GM23338 (cell line): ENCODE data around the gene OR52I2. TPM values are rescaled to one million over a fixed set of nuclear protein-coding genes. Genes with fewer than 3 reads are reported as not detected.

Experiments
- ATAC-seq: fragments of 200-7000 bp; cut with Tn5 transposase; 3 replicates; pipeline ENCODE4 v1.9.1; 2020
- DNase-seq: peaks from one replicate; pipeline ENCODE4 v3.0.0-alpha.2; 2015; ENCODE audit warnings: low spot score
- H2AFZ ChIP-seq: fragments of 200-600 bp; sonication (generic); 2 replicates; pipeline ENCODE4 v1.8.0; 2016; ENCODE audit warnings: antibody characterized with exemption, mild to moderate bottlenecking, moderate library complexity
- H3F3A ChIP-seq: fragments of 200-600 bp; sonication (generic); replicated peaks from 2 replicates; pipeline ENCODE4 v1.8.0; 2017; ENCODE audit warnings: antibody characterized with exemption, mixed run types, low read depth
- H3K27ac ChIP-seq: fragments of 200-600 bp; sonication (generic); 2 replicates; pipeline ENCODE4 v1.6.1; 2016; ENCODE audit warnings: low read depth
- H3K27me3 ChIP-seq: fragments of 200-600 bp; sonication (generic); 2 replicates; pipeline ENCODE4 v1.8.0; 2016; ENCODE audit warnings: mild to moderate bottlenecking, mixed run types, moderate library complexity; ENCODE audit not compliant: insufficient read depth
- H3K36me3 ChIP-seq: fragments of 200-600 bp; sonication (generic); 2 replicates; pipeline ENCODE4 v1.8.0; 2016; ENCODE audit warnings: mild to moderate bottlenecking; ENCODE audit not compliant: insufficient read depth
- H3K4me1 ChIP-seq: fragments of 200-600 bp; sonication (generic); 2 replicates; pipeline ENCODE4 v1.8.0; 2016; ENCODE audit warnings: mild to moderate bottlenecking, moderate library complexity; ENCODE audit not compliant: insufficient read depth
- H3K4me2 ChIP-seq: fragments of 200-600 bp; sonication (generic); 2 replicates; pipeline ENCODE4 v1.7.1; 2017; ENCODE audit warnings: mixed run types
- H3K4me3 ChIP-seq: fragments of 200-600 bp; sonication (generic); 2 replicates; pipeline ENCODE4 v1.6.1; 2016; ENCODE audit warnings: mixed run types
- H3K79me2 ChIP-seq: fragments of 200-600 bp; sonication (generic); replicated peaks from 2 replicates; pipeline ENCODE4 v1.8.0; 2017; ENCODE audit warnings: mild to moderate bottlenecking; ENCODE audit not compliant: insufficient read depth
- H3K9me2 ChIP-seq: fragments of 200-600 bp; sonication (generic); 2 replicates; pipeline ENCODE4 v1.8.0; 2017; ENCODE audit not compliant: insufficient read depth
- H4K20me1 ChIP-seq: fragments of 200-600 bp; sonication (generic); replicated peaks from 2 replicates; pipeline ENCODE4 v1.8.0; 2017; ENCODE audit warnings: mild to moderate bottlenecking; ENCODE audit not compliant: insufficient read depth
- H3K27ac Mint-ChIP-seq: 2 replicates; pipeline ENCODE4 v1.8.0; 2020; ENCODE audit warnings: inconsistent platforms, mild to moderate bottlenecking, moderate library complexity, mixed read lengths
- H3K27me3 Mint-ChIP-seq: 3 replicates; pipeline ENCODE4 v1.8.0; 2022; ENCODE audit warnings: low read depth, mild to moderate bottlenecking, moderate library complexity, mixed read lengths, inconsistent platforms; ENCODE audit not compliant: insufficient read depth, poor library complexity
- H3K36me3 Mint-ChIP-seq: 3 replicates; pipeline ENCODE4 v1.8.0; 2021; ENCODE audit warnings: low read depth, mild to moderate bottlenecking, inconsistent platforms, moderate library complexity, mixed read lengths
- H3K4me1 Mint-ChIP-seq: 3 replicates; pipeline ENCODE4 v1.8.0; 2020; ENCODE audit warnings: mild to moderate bottlenecking, inconsistent platforms, mixed read lengths
- H3K4me3 Mint-ChIP-seq: 3 replicates; pipeline ENCODE4 v1.8.0; 2021; ENCODE audit warnings: moderate library complexity, mild to moderate bottlenecking, inconsistent platforms, mixed read lengths
- H3K9me3 Mint-ChIP-seq: 3 replicates; pipeline ENCODE4 v1.8.0; 2020; ENCODE audit warnings: moderate library complexity, mild to moderate bottlenecking, inconsistent platforms, mixed read lengths
- CREB1 ChIP-seq: fragments of 250-450 bp; sonication (Bioruptor Pico); IDR thresholded peaks from 2 replicates; pipeline ENCODE4 v1.5.0; 2020; ENCODE audit warnings: low read depth, mild to moderate bottlenecking, moderate library complexity
- CTCF ChIP-seq, 2 experiments: fragments of 200-600 bp in 1 of 2; sonication (generic) in 1 of 2; conservative IDR thresholded peaks; 2 replicates each; pipeline versions ENCODE4 v1.5.1 to v1.6.1; 2016 to 2017; ENCODE audit warnings: antibody characterized with exemption in 2 of 2, low read depth in 2 of 2, mild to moderate bottlenecking in 2 of 2, moderate library complexity in 1 of 2
- EZH2phosphoT487 ChIP-seq: fragments of 200-600 bp; sonication (generic); IDR thresholded peaks from one replicate; pipeline ENCODE4 v1.8.1; 2018; ENCODE audit warnings: antibody characterized with exemption; ENCODE audit not compliant: unreplicated experiment
- JUNB ChIP-seq: IDR thresholded peaks from one replicate; pipeline ENCODE4 v1.6.1; 2016; ENCODE audit warnings: antibody characterized with exemption; ENCODE audit not compliant: unreplicated experiment
- NANOG ChIP-seq: IDR thresholded peaks from 2 replicates; pipeline ENCODE4 v1.6.1; 2016; ENCODE audit warnings: antibody characterized with exemption, borderline replicate concordance
- POLR2AphosphoS5 ChIP-seq: IDR thresholded peaks from 2 replicates; pipeline ENCODE4 v1.6.1; 2016; ENCODE audit warnings: antibody characterized with exemption, low read depth
- STAT1 ChIP-seq: IDR thresholded peaks from one replicate; pipeline ENCODE4 v1.6.1; 2016; ENCODE audit warnings: antibody characterized with exemption; ENCODE audit not compliant: unreplicated experiment
- ZNF331 ChIP-seq: fragments of 250-450 bp; sonication (Bioruptor Pico); IDR thresholded peaks from 2 replicates; pipeline ENCODE4 v1.5.0; 2020; ENCODE audit warnings: low read depth, mild to moderate bottlenecking, moderate library complexity
- polyA plus RNA-seq: library from polyadenylated mRNA; unstranded; fragments of >200 nt; fragmentation: Nextera tagmentation; extraction: Ambion mirVana; gene quantifications from 2 replicates; pipeline ENCODE4 v1.2.1, GENCODE V29; 2016
- total RNA-seq: library from RNA; depleted of rRNA; stranded (reverse); fragments of >200 nt; shearing (Covaris generic); gene quantifications from 2 replicates; pipeline ENCODE4 v1.2.3, GENCODE V29; 2014
- TF ChIP-seq, protein P1 (sequence below): IDR thresholded peaks from 2 replicates; pipeline ENCODE4 v1.6.1; 2016; ENCODE audit warnings: antibody characterized with exemption
- TF ChIP-seq, protein P2 (sequence below): fragments of 250-450 bp; sonication (Bioruptor Pico); IDR thresholded peaks from 2 replicates; pipeline ENCODE4 v1.5.0; 2020; ENCODE audit warnings: mild to moderate bottlenecking, moderate library complexity

The OR52I2 gene
- total and polyA plus RNA-seq, 2 experiments from 2014 or later = 0.03 TPM; not detected in 1

DNA sequence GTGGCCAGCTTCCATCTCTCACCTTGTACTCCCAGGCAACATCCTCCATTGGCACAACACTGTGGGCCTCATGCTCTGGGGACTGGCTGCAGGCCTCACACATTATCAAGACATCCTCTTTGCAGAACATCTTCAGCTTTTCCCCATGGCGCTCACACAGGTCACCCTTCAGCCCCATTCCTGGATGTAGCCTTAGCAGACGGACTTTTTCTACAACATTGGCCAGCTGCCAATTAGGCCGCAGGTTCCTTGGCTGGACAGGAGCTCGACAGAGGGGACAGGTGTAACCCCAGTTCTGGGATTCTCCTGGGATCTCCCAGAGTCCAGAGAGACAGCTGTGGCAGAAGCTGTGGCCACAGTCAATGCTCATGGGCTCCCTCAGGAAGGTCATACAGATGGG is 23.5 kb downstream of the OR52I2 start:
- Mint-ChIP-seq H3K27me3 (peaks cover 4% of the 10 kb centered on the region), H3K36me3 (peaks cover 8% of the 10 kb centered on the region; the same call in 2 of the 3 replicates), H3K9me3 (no peaks in the 10 kb centered on the region), H3K4me3 (no peak overlapping the region), H3K4me1 (peaks cover 6% of the 10 kb centered on the region; the same call in 2 of the 3 replicates), H3K27ac (no peak overlapping the region)
- Histone ChIP-seq H3K27me3 (no peaks in the 10 kb centered on the region), H4K20me1 (no peaks in the 10 kb centered on the region), H2AFZ (no peak overlapping the region), H3K4me3 (no peak overlapping the region), H3F3A (no peaks in the 10 kb centered on the region), H3K27ac (no peak overlapping the region), H3K4me2 (no peak overlapping the region), H3K4me1 (peaks cover 6% of the 10 kb centered on the region), H3K79me2 (no peaks in the 10 kb centered on the region), H3K36me3 (no peaks in the 10 kb centered on the region), H3K9me2 (peaks cover 8% of the 10 kb centered on the region; the same call in 1 of the 2 replicates)
- no peak for ATAC-seq
- TF ChIP-seq JUNB = no peak
- TF ChIP-seq NANOG = no peak
- no peak for TF ChIP-seq CREB1 (CRISPR knock-in tag)
- no peak for TF ChIP-seq ZNF331
- TF ChIP-seq, protein P1, sequence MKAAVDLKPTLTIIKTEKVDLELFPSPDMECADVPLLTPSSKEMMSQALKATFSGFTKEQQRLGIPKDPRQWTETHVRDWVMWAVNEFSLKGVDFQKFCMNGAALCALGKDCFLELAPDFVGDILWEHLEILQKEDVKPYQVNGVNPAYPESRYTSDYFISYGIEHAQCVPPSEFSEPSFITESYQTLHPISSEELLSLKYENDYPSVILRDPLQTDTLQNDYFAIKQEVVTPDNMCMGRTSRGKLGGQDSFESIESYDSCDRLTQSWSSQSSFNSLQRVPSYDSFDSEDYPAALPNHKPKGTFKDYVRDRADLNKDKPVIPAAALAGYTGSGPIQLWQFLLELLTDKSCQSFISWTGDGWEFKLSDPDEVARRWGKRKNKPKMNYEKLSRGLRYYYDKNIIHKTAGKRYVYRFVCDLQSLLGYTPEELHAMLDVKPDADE = no peak
- no peak for TF ChIP-seq STAT1
- TF ChIP-seq, protein P2, sequence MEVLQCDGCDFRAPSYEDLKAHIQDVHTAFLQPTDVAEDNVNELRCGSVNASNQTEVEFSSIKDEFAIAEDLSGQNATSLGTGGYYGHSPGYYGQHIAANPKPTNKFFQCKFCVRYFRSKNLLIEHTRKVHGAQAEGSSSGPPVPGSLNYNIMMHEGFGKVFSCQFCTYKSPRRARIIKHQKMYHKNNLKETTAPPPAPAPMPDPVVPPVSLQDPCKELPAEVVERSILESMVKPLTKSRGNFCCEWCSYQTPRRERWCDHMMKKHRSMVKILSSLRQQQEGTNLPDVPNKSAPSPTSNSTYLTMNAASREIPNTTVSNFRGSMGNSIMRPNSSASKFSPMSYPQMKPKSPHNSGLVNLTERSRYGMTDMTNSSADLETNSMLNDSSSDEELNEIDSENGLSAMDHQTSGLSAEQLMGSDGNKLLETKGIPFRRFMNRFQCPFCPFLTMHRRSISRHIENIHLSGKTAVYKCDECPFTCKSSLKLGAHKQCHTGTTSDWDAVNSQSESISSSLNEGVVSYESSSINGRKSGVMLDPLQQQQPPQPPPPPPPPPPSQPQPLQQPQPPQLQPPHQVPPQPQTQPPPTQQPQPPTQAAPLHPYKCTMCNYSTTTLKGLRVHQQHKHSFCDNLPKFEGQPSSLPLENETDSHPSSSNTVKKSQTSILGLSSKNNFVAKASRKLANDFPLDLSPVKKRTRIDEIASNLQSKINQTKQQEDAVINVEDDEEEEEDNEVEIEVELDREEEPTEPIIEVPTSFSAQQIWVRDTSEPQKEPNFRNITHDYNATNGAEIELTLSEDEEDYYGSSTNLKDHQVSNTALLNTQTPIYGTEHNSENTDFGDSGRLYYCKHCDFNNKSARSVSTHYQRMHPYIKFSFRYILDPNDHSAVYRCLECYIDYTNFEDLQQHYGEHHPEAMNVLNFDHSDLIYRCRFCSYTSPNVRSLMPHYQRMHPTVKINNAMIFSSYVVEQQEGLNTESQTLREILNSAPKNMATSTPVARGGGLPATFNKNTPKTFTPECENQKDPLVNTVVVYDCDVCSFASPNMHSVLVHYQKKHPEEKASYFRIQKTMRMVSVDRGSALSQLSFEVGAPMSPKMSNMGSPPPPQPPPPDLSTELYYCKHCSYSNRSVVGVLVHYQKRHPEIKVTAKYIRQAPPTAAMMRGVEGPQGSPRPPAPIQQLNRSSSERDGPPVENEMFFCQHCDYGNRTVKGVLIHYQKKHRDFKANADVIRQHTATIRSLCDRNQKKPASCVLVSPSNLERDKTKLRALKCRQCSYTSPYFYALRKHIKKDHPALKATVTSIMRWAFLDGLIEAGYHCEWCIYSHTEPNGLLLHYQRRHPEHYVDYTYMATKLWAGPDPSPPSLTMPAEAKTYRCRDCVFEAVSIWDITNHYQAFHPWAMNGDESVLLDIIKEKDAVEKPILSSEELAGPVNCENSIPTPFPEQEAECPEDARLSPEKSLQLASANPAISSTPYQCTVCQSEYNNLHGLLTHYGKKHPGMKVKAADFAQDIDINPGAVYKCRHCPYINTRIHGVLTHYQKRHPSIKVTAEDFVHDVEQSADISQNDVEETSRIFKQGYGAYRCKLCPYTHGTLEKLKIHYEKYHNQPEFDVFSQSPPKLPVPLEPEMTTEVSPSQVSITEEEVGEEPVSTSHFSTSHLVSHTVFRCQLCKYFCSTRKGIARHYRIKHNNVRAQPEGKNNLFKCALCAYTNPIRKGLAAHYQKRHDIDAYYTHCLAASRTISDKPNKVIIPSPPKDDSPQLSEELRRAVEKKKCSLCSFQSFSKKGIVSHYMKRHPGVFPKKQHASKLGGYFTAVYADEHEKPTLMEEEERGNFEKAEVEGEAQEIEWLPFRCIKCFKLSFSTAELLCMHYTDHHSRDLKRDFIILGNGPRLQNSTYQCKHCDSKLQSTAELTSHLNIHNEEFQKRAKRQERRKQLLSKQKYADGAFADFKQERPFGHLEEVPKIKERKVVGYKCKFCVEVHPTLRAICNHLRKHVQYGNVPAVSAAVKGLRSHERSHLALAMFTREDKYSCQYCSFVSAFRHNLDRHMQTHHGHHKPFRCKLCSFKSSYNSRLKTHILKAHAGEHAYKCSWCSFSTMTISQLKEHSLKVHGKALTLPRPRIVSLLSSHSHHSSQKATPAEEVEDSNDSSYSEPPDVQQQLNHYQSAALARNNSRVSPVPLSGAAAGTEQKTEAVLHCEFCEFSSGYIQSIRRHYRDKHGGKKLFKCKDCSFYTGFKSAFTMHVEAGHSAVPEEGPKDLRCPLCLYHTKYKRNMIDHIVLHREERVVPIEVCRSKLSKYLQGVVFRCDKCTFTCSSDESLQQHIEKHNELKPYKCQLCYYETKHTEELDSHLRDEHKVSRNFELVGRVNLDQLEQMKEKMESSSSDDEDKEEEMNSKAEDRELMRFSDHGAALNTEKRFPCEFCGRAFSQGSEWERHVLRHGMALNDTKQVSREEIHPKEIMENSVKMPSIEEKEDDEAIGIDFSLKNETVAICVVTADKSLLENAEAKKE = no peak
- no peak for TF ChIP-seq CTCF (conservative IDR thresholded peaks at IDR 0.05; ENCODE audit: low read depth in 2 of 2)
- no peak for TF ChIP-seq EZH2phosphoT487
- no peak for TF ChIP-seq POLR2AphosphoS5
- DNase-seq = no peak
